K562 (cell line): Measurements from ENCODE around the gene SLC4A2. TPM values are rescaled to one million over a fixed set of nuclear protein-coding genes. Genes with fewer than 3 reads are reported as not detected.

ENCODE experiments used
- CAMTA2 ChIP-seq: fragments of 250-450 bp; sonication (Bioruptor Pico); conservative IDR thresholded peaks from 2 replicates; pipeline ENCODE4 v1.5.1; 2022
- CREB3 ChIP-seq: fragments of 450-650 bp; conservative IDR thresholded peaks from 2 replicates; pipeline ENCODE4 v1.6.1; 2016; ENCODE audit warnings: missing genetic modification characterization, low read depth, mild to moderate bottlenecking, missing compliant biosample characterization, moderate library complexity
- DPF2 ChIP-seq: fragments of 450-650 bp; IDR thresholded peaks from 2 replicates; pipeline ENCODE4 v1.6.1; 2016
- FOXP4 ChIP-seq: sonication (generic); formaldehyde crosslinking; IDR thresholded peaks from 2 replicates; pipeline ENCODE4 v1.8.0; 2022; ENCODE audit warnings: mild to moderate bottlenecking, missing genetic modification reagents, borderline replicate concordance
- HDGF ChIP-seq: fragments of 450-650 bp; IDR thresholded peaks from 2 replicates; pipeline ENCODE4 v1.6.1; 2016
- HIVEP1 ChIP-seq: fragments of 250-450 bp; sonication (Bioruptor Pico); IDR thresholded peaks from 2 replicates; pipeline ENCODE4 v1.4.0; 2020; ENCODE audit warnings: mild to moderate bottlenecking
- U2AF1 ChIP-seq: fragments of 200-400 bp; formaldehyde crosslinking; optimal IDR thresholded peaks from 2 replicates; pipeline ENCODE3; 2017; ENCODE audit warnings: mild to moderate bottlenecking, low read depth, low read length, moderate library complexity
- ZNF197 ChIP-seq: fragments of 200-800 bp; sonication (Bioruptor generic); IDR thresholded peaks from 2 replicates; pipeline ENCODE4 v1.6.1; 2016; ENCODE audit warnings: low read depth, missing genetic modification characterization, missing compliant biosample characterization
- ZNF668 ChIP-seq: fragments of 250-450 bp; sonication (Bioruptor Pico); IDR thresholded peaks from 2 replicates; pipeline ENCODE4 v1.8.0; 2022; ENCODE audit warnings: mild to moderate bottlenecking, inconsistent platforms
- polyA plus RNA-seq, 8 experiments: library from polyadenylated mRNA; depleted of rRNA in 4 of 8; stranded (reverse) in 5 of 8; unstranded in 3 of 8; fragments of >200 nt; fragmentation: Nextera tagmentation in 2 of 8; fragmentation: Illumina TruSeq in 1 of 8; extraction: Ambion mirVana in 2 of 8; extraction: Trizol in 1 of 8; gene quantifications; 2 replicates each; pipeline versions ENCODE4 v1.2.1 to v1.2.3, GENCODE V29; 2011 to 2014; ENCODE audit warnings: inconsistent platforms in 1 of 8, missing spikeins in 1 of 8
- total RNA-seq, 7 experiments: library from RNA; depleted of rRNA in 6 of 7; stranded (reverse); fragments of >200 nt in 6 of 7; fragmentation: Illumina TruSeq in 2 of 7; extraction: Trizol in 2 of 7; gene quantifications; 2 replicates each; pipeline versions ENCODE4 v1.2.1 to v1.2.3, GENCODE V29; 2011 to 2021; ENCODE audit warnings: low replicate concordance in 1 of 7
- TF ChIP-seq, protein P1 (sequence below): fragments of 450-650 bp; IDR thresholded peaks from 2 replicates; pipeline ENCODE4 v1.6.1; 2017; ENCODE audit warnings: antibody characterized with exemption, mild to moderate bottlenecking
- TF ChIP-seq, protein P2 (sequence below): sonication (generic); formaldehyde crosslinking; IDR thresholded peaks from 2 replicates; pipeline ENCODE4 v1.8.0; 2022; ENCODE audit warnings: missing genetic modification reagents, mild to moderate bottlenecking, borderline replicate concordance
- TF ChIP-seq, protein P3 (sequence below), 2 experiments: IDR thresholded peaks; 2 replicates each; pipeline ENCODE4 v1.6.1; 2012; ENCODE audit warnings: improper control_type of control experiment in 2 of 2, low read depth in 2 of 2, low read length in 2 of 2, borderline replicate concordance in 1 of 2

SLC4A2 gene
- total and polyA plus RNA-seq, 9 of the 15 experiments (the other 6 are each of a cell fraction or from before 2014, with no cell fraction given): 11.4 to 375 (median 130) TPM

DNA sequence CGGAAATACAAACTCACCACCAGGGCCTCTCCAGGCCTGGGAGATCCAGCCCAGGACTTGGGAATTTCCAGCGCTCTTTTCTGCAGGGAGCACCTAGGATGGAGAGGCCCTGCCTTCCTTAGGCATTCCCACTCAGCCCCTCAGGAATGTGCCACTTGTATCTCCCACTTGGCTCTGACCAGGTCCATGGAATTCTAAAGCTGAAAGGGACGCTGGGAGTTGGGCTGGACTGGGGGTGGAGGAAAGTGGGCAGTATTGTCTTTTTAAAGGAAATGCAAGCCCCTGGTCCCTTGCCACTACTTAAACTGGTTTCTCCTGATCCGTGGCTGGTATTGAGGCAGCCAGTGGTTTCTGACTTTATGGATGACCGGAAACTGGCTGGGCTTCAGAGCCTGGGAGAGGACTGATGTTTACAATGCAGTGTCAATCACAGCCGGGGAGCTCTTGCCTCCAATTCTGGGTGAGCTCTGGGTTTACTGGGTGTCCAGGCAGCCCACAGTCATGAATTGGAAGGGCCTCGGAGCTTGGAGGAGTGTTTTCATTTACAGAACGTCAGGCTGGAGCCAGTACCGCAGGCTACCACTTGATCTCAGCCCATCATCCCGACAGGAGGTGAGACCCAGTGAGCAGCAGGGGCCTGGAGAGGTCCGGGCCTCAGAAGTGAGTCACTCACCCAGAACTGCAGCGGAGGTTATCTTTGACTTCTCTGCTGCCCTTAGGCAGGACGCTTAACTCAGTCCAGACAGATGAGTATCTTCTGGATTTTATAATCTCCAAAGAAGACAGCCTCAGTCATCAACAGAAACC lies 54.2 kb downstream of the SLC4A2 start (continued):
- TF ChIP-seq, protein P1, sequence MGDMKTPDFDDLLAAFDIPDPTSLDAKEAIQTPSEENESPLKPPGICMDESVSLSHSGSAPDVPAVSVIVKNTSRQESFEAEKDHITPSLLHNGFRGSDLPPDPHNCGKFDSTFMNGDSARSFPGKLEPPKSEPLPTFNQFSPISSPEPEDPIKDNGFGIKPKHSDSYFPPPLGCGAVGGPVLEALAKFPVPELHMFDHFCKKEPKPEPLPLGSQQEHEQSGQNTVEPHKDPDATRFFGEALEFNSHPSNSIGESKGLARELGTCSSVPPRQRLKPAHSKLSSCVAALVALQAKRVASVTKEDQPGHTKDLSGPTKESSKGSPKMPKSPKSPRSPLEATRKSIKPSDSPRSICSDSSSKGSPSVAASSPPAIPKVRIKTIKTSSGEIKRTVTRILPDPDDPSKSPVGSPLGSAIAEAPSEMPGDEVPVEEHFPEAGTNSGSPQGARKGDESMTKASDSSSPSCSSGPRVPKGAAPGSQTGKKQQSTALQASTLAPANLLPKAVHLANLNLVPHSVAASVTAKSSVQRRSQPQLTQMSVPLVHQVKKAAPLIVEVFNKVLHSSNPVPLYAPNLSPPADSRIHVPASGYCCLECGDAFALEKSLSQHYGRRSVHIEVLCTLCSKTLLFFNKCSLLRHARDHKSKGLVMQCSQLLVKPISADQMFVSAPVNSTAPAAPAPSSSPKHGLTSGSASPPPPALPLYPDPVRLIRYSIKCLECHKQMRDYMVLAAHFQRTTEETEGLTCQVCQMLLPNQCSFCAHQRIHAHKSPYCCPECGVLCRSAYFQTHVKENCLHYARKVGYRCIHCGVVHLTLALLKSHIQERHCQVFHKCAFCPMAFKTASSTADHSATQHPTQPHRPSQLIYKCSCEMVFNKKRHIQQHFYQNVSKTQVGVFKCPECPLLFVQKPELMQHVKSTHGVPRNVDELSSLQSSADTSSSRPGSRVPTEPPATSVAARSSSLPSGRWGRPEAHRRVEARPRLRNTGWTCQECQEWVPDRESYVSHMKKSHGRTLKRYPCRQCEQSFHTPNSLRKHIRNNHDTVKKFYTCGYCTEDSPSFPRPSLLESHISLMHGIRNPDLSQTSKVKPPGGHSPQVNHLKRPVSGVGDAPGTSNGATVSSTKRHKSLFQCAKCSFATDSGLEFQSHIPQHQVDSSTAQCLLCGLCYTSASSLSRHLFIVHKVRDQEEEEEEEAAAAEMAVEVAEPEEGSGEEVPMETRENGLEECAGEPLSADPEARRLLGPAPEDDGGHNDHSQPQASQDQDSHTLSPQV: no peak; the same call in 1 of the 2 replicates
- TF ChIP-seq CAMTA2 (CRISPR knock-in tag): no peak
- TF ChIP-seq ZNF668 (CRISPR knock-in tag): no peak
- TF ChIP-seq HIVEP1 (CRISPR knock-in tag): no peak
- TF ChIP-seq CREB3 (tag): no peak
- TF ChIP-seq DPF2: peak; percentile 79
- TF ChIP-seq HDGF: no peak; the same call in 1 of the 2 replicates
- TF ChIP-seq FOXP4 (CRISPR knock-in tag): no peak
- no peak for TF ChIP-seq ZNF197 (CRISPR knock-in tag)
- TF ChIP-seq, protein P2, sequence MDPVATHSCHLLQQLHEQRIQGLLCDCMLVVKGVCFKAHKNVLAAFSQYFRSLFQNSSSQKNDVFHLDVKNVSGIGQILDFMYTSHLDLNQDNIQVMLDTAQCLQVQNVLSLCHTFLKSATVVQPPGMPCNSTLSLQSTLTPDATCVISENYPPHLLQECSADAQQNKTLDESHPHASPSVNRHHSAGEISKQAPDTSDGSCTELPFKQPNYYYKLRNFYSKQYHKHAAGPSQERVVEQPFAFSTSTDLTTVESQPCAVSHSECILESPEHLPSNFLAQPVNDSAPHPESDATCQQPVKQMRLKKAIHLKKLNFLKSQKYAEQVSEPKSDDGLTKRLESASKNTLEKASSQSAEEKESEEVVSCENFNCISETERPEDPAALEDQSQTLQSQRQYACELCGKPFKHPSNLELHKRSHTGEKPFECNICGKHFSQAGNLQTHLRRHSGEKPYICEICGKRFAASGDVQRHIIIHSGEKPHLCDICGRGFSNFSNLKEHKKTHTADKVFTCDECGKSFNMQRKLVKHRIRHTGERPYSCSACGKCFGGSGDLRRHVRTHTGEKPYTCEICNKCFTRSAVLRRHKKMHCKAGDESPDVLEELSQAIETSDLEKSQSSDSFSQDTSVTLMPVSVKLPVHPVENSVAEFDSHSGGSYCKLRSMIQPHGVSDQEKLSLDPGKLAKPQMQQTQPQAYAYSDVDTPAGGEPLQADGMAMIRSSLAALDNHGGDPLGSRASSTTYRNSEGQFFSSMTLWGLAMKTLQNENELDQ: no peak
- no peak for TF ChIP-seq U2AF1
- TF ChIP-seq, protein P3, sequence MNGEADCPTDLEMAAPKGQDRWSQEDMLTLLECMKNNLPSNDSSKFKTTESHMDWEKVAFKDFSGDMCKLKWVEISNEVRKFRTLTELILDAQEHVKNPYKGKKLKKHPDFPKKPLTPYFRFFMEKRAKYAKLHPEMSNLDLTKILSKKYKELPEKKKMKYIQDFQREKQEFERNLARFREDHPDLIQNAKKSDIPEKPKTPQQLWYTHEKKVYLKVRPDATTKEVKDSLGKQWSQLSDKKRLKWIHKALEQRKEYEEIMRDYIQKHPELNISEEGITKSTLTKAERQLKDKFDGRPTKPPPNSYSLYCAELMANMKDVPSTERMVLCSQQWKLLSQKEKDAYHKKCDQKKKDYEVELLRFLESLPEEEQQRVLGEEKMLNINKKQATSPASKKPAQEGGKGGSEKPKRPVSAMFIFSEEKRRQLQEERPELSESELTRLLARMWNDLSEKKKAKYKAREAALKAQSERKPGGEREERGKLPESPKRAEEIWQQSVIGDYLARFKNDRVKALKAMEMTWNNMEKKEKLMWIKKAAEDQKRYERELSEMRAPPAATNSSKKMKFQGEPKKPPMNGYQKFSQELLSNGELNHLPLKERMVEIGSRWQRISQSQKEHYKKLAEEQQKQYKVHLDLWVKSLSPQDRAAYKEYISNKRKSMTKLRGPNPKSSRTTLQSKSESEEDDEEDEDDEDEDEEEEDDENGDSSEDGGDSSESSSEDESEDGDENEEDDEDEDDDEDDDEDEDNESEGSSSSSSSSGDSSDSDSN (IDR thresholded peaks at IDR 0.05; ENCODE audit: borderline replicate concordance in 1 of 2, low read depth in 2 of 2, low read length in 2 of 2): peak; percentile 52 to 82; a peak in 3 of 4 replicates
